Natural killer cell (primary cell): Measurements from ENCODE around the gene APLP1. TPM values are rescaled to one million over a fixed set of nuclear protein-coding genes. Genes with fewer than 3 reads are reported as not detected.

Experiments used
- ATAC-seq, 3 donors: fragments of 150-1000 bp in 2 of 3; fragments of 200-7000 bp in 1 of 3; cut with Tn5 transposase; 1 replicate in 1 of 3; 2 replicates in 2 of 3; pipeline ENCODE4 v1.10.0; 2021; ENCODE audit warnings: mild to moderate bottlenecking in 2 of 3, moderate library complexity in 2 of 3
- DNase-seq, 2 donors: peaks; one replicate each; pipeline versions ENCODE4 v3.0.0 to v3.0.0-alpha.2; 2013 to 2021; ENCODE audit warnings: mixed read lengths in 1 of 2
- H3K27ac ChIP-seq: one replicate; pipeline ENCODE4 v1.5.1; 2013; ENCODE audit warnings: mild to moderate bottlenecking, low read length
- H3K27me3 ChIP-seq: one replicate; pipeline ENCODE4 v1.6.1; 2013; ENCODE audit warnings: low read length; ENCODE audit not compliant: control insufficient read depth, insufficient read depth
- H3K36me3 ChIP-seq: one replicate; pipeline ENCODE4 v1.6.1; 2013; ENCODE audit warnings: low read length; ENCODE audit not compliant: control insufficient read depth, insufficient read depth
- H3K4me1 ChIP-seq: one replicate; pipeline ENCODE4 v1.6.1; 2013; ENCODE audit warnings: low read length; ENCODE audit not compliant: control insufficient read depth, insufficient read depth
- H3K4me3 ChIP-seq: one replicate; pipeline ENCODE4 v1.5.1; 2013; ENCODE audit warnings: low read length
- H3K9me3 ChIP-seq: one replicate; pipeline ENCODE4 v1.6.1; 2013; ENCODE audit warnings: low read length; ENCODE audit not compliant: control insufficient read depth, insufficient read depth
- H3K27ac Mint-ChIP-seq, 2 donors: one replicate each; pipeline ENCODE4 v1.8.0; 2022; ENCODE audit warnings: mild to moderate bottlenecking in 2 of 2, mixed read lengths in 2 of 2, moderate library complexity in 1 of 2
- H3K27me3 Mint-ChIP-seq, 2 donors: one replicate each; pipeline ENCODE4 v1.8.0; 2022; ENCODE audit warnings: low read depth in 2 of 2, mixed read lengths in 2 of 2
- H3K36me3 Mint-ChIP-seq: one replicate; pipeline ENCODE4 v1.8.0; 2022; ENCODE audit warnings: mixed read lengths
- H3K4me1 Mint-ChIP-seq, 2 donors: one replicate each; pipeline ENCODE4 v1.8.0; 2022; ENCODE audit warnings: mixed read lengths in 2 of 2
- H3K4me3 Mint-ChIP-seq: one replicate; pipeline ENCODE4 v1.8.0; 2022; ENCODE audit warnings: mild to moderate bottlenecking, moderate library complexity, mixed read lengths
- H3K9me3 Mint-ChIP-seq, 2 donors: one replicate each; pipeline ENCODE4 v1.8.0; 2022; ENCODE audit warnings: mixed read lengths in 2 of 2
- WGBS: methylation state at CpG from one replicate; pipeline ENCODE4 v1.1.7; 2013; ENCODE audit warnings: missing lambda C conversion rate; ENCODE audit not compliant: insufficient coverage; 5-methylcytosine and 5-hydroxymethylcytosine counted together
- intact Hi-C: fragments of 100-400 bp; cut with micrococcal nuclease; formaldehyde crosslinking; loops from one replicate; pipeline ENCODE4 v1.14.2; 2022
- total RNA-seq, 4 donors: library from RNA; stranded (reverse); fragments of 120-200 nt in 1 of 4; gene quantifications; one replicate each; pipeline versions ENCODE4 v1.2.3 to v1.2.4, GENCODE V29; 2013 to 2022
- TF ChIP-seq, protein P1 (sequence below): fragments of 200-600 bp; IDR thresholded peaks from one replicate; pipeline ENCODE4 v1.8.0; 2022; ENCODE audit warnings: antibody characterized with exemption

Gene APLP1
- total RNA-seq, 3 donors from 2014 or later (not counting 1 experiment from before 2014, with no cell fraction given), result not detected

DNA sequence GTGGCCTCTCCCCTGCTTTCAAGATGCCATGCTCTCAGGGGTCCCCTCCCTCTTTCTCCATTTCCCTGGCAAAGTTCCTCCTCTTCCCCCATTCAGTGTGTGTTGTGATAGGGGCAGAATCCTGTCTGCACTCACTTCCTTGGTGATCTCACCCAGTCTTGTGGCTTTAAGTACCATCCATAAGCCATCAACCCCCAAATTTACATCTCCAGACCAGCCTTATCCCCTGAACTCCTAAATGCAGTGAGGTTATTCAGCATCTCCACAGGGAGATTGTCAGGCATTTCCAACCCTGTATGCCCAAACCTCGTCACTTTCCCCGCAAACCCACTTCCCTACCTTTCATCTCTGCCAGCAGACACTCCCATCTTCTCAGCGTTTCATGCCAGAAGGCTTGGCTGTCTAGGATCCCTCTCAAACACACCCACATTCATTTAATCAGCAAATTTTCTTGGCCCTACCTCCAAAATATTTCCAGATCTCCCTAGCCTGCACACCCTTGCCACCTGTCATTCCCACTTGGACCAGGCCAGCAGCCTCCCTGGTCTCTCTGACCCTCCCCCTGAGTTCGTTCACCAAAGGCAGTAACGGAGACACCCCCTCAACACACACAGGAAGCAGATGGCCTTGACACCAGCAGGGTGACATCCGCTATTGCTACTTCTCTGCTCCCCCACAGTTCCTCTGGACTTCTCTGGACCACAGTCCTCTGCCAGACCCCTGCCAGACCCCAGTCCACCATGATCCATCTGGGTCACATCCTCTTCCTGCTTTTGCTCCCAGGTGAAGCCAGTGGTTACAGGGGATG, 33.7 kb downstream of the APLP1 start, which contains the start of gene HCST:
Gene HCST (plus strand): TSS at position 676 of the 808 bp plus-strand sequence. CDS start 65 bp downstream, at position 741.
- no peaks in the 10 kb centered on the region for H3K9me3 Mint-ChIP-seq
- H3K9me3 ChIP-seq, result no peaks in the 10 kb centered on the region
- H3K4me3 Mint-ChIP-seq, result peak within 1 kb of the TSS; percentile 92
- peaks cover 53 to 82% of the 10 kb centered on the region in 2 donors for H3K4me1 Mint-ChIP-seq
- TF ChIP-seq, protein P1, sequence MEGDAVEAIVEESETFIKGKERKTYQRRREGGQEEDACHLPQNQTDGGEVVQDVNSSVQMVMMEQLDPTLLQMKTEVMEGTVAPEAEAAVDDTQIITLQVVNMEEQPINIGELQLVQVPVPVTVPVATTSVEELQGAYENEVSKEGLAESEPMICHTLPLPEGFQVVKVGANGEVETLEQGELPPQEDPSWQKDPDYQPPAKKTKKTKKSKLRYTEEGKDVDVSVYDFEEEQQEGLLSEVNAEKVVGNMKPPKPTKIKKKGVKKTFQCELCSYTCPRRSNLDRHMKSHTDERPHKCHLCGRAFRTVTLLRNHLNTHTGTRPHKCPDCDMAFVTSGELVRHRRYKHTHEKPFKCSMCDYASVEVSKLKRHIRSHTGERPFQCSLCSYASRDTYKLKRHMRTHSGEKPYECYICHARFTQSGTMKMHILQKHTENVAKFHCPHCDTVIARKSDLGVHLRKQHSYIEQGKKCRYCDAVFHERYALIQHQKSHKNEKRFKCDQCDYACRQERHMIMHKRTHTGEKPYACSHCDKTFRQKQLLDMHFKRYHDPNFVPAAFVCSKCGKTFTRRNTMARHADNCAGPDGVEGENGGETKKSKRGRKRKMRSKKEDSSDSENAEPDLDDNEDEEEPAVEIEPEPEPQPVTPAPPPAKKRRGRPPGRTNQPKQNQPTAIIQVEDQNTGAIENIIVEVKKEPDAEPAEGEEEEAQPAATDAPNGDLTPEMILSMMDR, result no peak
- H3K4me3 ChIP-seq, result peak within 1 kb of the TSS; percentile 74
- peak within 1 kb of the TSS; percentile 97 for H3K27ac ChIP-seq
- peaks cover 18% of the 10 kb centered on the region for H3K36me3 ChIP-seq
- H3K4me1 ChIP-seq, result peaks cover 88% of the 10 kb centered on the region
- no peaks in the 10 kb centered on the region for H3K27me3 Mint-ChIP-seq
- DNase-seq, result peak; percentile 53 to 80
- no peaks in the 10 kb centered on the region for H3K27me3 ChIP-seq
- intact Hi-C loops, result loop anchor here (2.0 to 10.0 kb wide), 2 partner anchors 19 to 157 kb away; partner anchors contain the start of genes IGFLR1, LIN37, PSENEN and U2AF1L4
- 0% methylated on average over 6 of the region's 6 CpGs for whole genome bisulfite sequencing
- no peaks in the 10 kb centered on the region for H3K36me3 Mint-ChIP-seq
- H3K27ac Mint-ChIP-seq, result peak within 1 kb of the TSS; percentile 90 to 97
- peak; percentile 30 to 41 (median 39) for ATAC-seq

DNA sequence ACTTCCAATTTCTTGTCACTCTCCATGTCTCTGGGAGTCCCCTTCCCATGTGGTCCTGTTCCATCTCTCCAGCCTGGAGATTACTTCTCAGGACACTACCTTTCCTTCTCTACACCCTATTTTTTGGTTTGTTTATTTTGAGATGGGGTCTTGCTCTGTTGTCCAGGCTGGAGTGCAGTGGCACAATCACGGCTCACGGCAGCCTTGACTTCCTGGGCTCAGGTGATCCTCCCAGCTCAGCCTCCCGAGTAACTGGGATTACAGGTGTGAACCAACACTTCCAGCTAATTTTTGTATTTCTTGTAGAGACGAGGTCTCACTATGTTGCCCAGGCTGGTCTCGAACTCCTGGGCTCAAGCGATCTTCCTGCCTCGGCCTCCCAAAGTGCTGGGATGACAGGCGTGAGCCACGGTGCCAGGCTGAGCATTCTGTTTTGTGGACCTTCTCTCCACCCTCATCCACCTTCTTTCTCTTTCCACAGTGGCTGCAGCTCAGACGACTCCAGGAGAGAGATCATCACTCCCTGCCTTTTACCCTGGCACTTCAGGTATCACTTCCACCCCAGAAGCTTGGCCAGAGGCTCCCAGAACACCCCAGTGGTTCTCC, 34.6 kb downstream of the APLP1 start:
- Mint-ChIP-seq H3K4me1 (peaks cover 62 to 84% of the 10 kb centered on the region in 2 donors), H3K36me3 (no peaks in the 10 kb centered on the region), H3K27ac (peak overlapping the region; percentile 90 to 97), H3K4me3 (peak overlapping the region; percentile 92), H3K9me3 (no peaks in the 10 kb centered on the region), H3K27me3 (no peaks in the 10 kb centered on the region)
- DNase-seq, result peak in 1 of 2 donors; percentile 38
- Histone ChIP-seq H3K9me3 (no peaks in the 10 kb centered on the region), H3K36me3 (peaks cover 11% of the 10 kb centered on the region), H3K4me1 (peaks cover 87% of the 10 kb centered on the region), H3K27ac (peak overlapping the region; percentile 97), H3K4me3 (peak overlapping the region; percentile 74), H3K27me3 (no peaks in the 10 kb centered on the region)
- no peak for ATAC-seq
- TF ChIP-seq, protein P1, result no peak
- intact Hi-C loops, result loop anchor here (1.0 to 10.0 kb wide), 3 partner anchors 20 to 158 kb away; partner anchors contain the start of genes IGFLR1, LIN37, PSENEN and U2AF1L4
- WGBS, result 36% methylated on average over 10 of the region's 10 CpGs

DNA sequence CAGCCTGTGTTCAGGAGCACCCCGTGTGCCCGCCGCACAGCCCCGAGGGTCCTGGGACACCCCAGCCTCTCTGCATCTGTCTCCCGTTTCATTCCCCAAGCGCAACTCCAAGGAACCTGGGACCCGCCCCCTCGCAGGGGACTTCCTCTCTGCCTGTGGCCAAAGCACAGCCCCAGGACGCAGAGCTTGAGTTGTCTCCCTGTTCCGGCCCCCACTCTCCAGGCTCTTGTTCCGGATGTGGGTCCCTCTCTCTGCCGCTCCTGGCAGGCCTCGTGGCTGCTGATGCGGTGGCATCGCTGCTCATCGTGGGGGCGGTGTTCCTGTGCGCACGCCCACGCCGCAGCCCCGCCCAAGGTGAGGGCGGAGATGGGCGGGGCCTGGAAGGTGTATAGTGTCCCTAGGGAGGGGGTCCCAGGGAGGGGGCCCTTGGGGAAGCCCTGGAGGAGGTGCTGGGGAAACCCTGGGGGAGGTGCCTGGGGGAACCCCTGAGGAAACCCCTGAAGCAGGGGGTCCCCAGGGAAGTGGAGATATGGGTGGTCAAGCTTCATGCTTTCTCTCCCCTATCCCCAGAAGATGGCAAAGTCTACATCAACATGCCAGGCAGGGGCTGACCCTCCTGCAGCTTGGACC, 35.3 kb downstream of the APLP1 start:
- Histone ChIP-seq H3K27me3 (no peaks in the 10 kb centered on the region), H3K27ac (peak overlapping the region; percentile 97), H3K4me1 (peaks cover 87% of the 10 kb centered on the region), H3K4me3 (peak overlapping the region; percentile 74), H3K9me3 (no peaks in the 10 kb centered on the region), H3K36me3 (peaks cover 11% of the 10 kb centered on the region)
- intact Hi-C loops, result loop anchor here (1.0 to 10.0 kb wide), 3 partner anchors 21 to 159 kb away; partner anchors contain the start of genes IGFLR1, LIN37, PSENEN and U2AF1L4
- TF ChIP-seq, protein P1, result no peak
- Mint-ChIP-seq H3K36me3 (no peaks in the 10 kb centered on the region), H3K4me3 (peak overlapping the region; percentile 92), H3K9me3 (no peaks in the 10 kb centered on the region), H3K4me1 (peaks cover 67 to 80% of the 10 kb centered on the region in 2 donors), H3K27ac (peak overlapping the region; percentile 90 to 97), H3K27me3 (no peaks in the 10 kb centered on the region)
- ATAC-seq, result peak; percentile 56 to 77 (median 65)
- DNase-seq, result peak; percentile 88 to 95
- 0% methylated on average over 24 of the region's 24 CpGs for WGBS
